T1000 (cell line): ENCODE results near the gene RPRD2.
A peak's percentile ranks its signal among the peaks of the same experiment; 100 is the strongest.

Experiments
- DNase-seq: peaks from one replicate; lab custom pipeline; 2025; ENCODE audit warnings: mixed read lengths; lab: John Stamatoyannopoulos, UW

The RPRD2 gene

DNA sequence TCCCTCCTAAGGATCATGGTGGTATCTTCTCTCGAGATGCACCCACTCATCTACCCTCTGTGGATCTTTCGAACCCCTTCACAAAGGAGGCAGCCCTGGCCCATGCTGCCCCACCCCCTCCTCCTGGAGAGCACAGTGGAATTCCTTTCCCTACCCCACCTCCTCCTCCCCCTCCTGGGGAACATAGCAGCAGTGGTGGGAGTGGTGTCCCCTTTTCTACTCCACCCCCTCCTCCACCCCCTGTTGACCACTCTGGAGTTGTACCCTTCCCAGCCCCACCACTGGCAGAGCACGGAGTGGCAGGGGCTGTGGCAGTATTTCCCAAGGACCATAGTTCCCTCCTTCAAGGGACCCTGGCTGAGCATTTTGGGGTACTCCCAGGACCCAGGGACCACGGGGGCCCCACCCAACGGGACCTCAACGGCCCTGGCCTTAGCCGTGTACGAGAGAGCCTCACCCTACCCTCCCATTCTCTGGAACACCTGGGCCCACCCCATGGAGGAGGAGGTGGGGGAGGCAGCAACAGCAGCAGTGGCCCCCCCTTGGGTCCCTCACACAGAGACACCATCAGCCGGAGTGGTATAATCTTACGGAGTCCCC, 108.8 kb downstream of the RPRD2 start:
- no peak for DNase-seq

DNA sequence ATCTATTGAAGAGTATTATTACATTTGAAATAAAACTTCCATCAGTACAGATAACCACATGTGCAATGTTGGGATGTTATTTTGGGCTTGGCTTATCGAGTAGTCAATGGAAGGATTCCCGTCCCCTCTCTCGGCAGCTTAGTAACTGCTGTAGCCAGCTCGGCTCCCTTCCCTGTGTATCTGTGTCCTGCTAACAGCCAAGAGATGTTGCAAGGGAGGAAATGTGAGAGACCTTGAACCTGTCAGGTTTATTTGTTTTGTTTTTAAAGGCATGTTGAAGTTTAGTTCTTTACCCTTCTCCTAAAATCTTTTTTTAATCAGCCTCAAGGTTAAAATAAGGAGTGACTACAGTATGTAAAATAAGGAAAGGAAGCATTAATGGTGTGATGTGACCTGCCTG, 109.7 kb downstream of the RPRD2 start:
- no peak for DNase-seq

DNA sequence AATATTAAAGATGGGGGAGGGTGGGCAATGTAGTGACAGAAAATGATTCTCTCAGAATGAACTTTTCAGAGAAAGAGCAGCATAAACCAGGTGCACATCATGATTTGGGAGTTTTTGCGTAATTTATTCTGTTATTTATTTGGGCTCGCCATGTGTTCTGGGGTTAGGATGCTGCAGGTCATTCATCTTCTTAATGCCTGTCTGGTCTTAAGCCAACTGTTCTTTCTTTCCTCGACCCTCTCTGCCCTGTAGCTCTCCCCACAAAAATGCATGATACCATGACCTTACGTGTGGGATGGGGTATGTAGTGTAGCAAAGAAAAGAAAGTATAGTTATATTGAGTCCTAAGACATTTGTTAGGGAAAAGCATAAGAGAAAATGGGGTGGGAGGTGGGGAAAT, 110.9 kb downstream of the RPRD2 start:
- no peak for DNase-seq

DNA sequence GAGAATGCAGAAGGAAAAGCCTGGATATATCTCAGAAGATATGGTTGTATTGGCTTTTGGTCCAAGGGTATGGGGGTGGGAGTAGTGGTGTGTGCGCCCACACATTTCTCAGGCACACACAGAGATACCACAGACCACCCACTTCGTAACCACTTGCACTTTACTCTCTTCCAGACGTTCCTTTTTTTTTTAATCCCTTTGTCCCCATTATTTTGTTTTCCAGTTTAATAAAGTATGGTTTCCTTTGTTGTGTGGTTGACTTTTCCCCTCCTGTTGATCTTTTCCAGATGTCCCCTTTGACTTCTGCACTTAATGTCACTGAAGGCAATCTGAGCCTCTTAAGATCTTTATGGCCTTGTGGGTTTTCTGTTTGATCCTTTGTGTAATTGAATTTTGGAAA, 112.8 kb downstream of the RPRD2 start:
- no peak for DNase-seq

DNA sequence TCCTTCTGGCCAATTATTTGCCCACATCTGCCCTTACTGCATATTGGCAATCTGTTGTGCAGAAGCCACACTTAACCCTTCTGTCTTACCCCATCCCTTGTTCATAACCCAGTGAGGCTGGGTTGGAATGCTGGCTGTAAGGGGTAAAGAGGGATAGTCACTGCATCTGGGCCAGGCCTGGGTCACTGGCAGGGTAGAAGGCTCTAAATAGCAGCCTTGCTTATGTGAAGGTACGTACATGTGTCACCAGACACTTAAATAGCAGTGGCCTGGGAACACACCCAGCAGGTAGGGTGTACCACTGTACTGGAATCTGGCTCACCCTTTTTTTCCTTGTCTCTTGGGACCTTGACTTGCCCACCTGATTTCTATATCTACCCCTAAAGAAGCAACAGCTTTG, 113.4 kb downstream of the RPRD2 start:
- DNase-seq: no peak

DNA sequence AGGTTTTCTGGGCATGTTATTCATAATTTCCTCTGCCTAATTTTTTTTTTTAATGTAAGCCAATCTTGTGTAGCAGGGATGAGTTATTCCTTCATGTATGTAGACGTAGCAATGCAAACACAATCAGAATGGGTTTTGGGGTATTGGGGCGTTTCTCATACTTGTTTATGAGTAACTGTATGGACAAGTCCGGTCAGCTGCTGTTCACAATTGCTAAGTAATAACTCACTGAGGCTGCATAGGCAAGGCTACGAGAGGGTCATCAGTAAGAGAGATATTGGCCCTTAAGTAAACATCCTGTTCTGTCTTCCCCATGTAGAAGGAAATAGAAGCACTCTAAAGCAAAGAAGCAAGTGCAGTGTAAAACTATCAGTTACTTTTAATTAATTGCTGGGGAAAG, 113.8 kb downstream of the RPRD2 start:
- DNase-seq: no peak

DNA sequence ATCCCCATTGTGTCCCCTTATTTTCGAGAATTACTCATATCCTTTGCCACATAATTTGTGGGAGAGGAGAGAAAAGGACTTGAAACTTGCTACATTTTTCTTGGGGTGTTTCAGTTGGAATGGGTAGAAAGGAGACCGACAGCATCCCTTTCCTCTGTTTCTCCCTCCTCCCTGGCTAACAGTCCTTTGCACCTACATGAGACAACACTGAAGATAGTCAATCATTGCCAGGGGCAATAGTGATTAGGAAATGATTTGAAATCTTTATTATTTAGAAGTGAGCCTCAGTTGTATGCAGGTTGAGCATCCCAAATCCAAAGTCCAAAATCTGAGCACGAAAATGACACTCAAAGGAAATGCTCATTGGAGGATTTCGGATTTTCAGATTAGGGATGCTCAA, 115.4 kb downstream of the RPRD2 start:
- DNase-seq: no peak

DNA sequence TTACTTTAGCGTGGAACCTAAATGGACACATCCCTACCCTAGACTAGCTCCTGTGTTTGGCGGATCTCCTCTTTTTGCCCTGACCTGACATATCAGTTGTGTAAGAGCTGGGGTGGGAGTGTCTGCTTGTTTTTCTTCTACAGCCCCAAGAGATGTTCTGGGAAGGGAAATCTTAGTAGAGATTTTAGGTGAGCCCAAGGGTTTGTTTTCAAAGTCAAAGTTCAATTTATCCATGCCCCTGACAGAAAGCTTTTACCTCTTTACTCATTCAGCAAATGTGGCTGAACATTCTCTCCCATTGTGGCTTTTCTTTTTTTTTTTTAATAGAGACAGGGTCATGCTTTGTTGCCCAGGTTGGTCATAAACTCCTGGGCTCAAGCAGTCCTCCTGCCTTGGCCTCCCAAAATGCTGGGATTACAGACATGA, 116.0 kb downstream of the RPRD2 start:
- no peak for DNase-seq

DNA sequence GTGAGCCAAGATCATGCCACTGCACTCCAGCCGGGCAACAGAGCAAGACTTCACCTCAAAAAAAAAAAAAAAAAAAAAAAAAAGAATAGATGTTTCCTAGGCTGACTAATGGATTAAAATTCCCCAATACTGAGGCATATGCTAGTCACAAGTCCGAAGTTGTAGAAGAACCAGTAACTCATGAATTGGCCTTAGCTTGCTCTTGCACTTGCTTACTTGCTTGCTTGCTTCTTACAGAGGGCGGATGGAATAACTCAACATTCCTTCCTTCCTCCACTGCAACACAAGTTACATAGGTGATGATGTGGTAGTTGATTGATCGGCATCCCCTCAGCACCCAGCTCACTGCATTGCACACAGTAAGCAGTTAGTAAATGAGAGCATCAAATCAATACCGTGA, 120.5 kb downstream of the RPRD2 start:
- no peak for DNase-seq

DNA sequence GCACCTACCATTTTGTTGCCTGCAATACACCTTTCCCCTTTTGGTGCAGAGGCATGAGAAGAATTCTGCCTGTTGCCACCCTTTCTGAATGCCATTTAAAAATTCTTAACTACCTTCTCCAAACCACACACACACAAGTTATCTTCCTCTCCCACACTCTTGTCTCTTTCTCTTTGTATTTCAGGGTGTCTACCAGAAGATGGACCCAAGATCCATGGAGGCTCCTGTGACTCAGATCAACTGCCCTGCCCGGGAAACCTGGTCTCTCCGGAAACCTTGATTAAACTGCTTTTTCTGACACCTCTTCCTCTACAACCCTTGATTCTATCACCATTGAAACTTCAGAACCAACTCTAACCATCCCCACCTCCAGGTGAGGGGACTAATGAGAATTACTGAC, 120.9 kb downstream of the RPRD2 start:
- no peak for DNase-seq

DNA sequence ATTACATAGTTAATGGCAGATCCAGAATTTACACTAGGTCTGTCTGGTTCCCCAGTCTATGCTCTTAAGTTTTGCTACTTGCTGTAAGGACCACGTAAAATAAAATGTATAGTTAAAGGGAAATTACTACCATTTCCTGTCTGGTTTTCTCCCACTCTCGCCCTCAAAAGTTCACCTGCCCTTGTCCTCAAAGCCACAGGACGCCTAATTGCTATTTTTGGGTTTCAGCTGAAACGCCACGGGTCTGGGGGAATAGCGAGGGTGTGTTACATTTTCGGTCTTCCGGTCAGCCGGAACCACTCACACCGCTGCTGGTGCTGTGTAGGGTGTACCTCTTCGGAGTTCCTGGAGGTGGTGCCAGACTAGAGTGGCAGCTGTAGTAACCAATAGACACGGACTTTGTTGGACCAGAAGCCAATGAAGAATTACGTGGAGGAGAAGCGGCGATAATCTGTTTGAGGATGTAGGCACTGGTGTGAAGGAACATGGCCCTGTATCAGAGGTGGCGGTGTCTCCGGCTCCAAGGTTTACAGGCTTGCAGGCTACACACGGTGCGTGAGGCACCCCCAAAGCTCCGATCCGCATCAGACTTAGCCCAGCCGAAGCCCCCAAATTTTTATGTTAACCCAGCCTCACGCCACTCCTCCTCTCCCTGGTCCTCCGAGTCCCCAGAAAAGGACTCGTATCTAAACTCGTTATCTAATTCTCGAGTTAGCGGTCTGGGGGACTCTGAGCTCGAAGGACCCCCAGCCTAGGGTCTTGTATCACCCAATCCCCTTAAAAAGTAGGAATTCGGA, 123.2 kb downstream of the RPRD2 start, which contains the start of gene TARS2:
TARS2 (plus strand) TSS at position 454 of the 797 bp plus-strand sequence; CDS start at position 486, 32 bp downstream.
- DNase-seq: peak; percentile 98

DNA sequence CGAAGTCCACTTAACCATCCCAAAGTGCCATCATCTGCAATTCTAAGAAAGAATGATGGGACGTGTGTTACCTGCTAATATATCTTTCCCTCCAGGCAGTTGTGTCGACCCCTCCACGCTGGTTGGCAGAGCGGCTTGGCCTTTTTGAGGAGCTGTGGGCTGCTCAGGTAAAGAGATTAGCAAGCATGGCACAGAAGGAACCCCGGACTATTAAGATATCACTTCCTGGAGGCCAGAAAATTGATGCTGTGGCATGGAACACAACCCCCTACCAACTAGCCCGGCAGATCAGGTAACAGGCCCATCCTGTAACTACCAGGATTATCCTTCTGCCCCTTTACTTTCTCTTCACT, 123.8 kb downstream of the RPRD2 start:
- DNase-seq: no peak

DNA sequence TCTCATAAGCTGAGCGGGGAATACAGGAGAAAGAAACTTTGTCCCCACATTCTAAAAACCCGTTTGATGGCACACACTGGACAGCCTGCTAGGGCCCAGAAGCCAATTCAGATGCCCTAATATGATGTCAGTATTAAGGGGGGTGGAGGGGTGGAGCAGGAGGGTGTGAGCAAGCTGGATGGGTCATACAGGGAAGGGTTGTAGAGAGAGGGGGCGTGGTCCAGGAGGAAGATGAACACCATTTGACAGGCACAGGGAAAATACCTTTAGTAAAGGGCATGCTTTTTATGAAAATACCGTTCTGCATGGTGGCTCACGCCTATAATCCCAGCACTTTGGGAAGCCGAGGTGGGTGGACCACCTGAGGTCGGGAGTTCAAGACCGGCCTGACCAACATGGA, 129.2 kb downstream of the RPRD2 start:
- no peak for DNase-seq

DNA sequence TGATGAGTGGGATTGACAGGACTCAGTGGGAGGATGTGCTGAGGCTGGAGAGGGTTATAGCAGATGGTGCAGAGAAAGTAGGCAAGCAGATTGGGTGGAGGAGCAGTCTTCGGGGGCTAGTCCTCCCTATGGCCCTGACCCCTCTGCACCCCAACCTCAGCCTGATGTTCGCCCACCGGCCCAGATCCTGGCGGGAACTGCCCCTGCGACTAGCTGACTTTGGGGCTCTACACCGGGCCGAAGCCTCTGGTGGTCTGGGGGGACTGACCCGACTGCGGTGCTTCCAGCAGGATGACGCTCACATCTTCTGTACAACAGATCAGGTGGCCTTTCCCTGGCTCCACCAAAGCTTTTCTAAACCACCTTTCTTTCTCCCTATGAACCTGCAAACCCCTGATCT, 134.4 kb downstream of the RPRD2 start:
- no peak for DNase-seq

DNA sequence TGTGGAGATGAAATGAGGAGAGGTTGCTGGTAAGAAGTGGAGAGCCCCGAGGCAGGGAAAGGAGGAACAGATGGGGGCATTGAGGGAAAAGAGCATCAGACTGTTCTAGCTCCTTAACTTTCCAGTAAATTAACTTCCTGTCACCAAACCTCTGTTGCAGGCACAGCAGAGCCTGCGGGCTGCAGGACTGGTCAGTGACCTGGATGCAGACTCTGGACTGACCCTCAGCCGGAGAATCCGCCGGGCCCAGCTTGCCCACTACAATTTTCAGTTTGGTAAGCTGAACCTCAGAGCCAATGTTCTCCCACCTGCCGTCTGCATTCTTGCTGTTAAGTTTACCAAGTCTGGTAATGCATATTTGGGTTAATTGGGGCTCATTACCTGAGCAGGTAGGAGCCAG, 141.5 kb downstream of the RPRD2 start:
- DNase-seq: no peak

DNA sequence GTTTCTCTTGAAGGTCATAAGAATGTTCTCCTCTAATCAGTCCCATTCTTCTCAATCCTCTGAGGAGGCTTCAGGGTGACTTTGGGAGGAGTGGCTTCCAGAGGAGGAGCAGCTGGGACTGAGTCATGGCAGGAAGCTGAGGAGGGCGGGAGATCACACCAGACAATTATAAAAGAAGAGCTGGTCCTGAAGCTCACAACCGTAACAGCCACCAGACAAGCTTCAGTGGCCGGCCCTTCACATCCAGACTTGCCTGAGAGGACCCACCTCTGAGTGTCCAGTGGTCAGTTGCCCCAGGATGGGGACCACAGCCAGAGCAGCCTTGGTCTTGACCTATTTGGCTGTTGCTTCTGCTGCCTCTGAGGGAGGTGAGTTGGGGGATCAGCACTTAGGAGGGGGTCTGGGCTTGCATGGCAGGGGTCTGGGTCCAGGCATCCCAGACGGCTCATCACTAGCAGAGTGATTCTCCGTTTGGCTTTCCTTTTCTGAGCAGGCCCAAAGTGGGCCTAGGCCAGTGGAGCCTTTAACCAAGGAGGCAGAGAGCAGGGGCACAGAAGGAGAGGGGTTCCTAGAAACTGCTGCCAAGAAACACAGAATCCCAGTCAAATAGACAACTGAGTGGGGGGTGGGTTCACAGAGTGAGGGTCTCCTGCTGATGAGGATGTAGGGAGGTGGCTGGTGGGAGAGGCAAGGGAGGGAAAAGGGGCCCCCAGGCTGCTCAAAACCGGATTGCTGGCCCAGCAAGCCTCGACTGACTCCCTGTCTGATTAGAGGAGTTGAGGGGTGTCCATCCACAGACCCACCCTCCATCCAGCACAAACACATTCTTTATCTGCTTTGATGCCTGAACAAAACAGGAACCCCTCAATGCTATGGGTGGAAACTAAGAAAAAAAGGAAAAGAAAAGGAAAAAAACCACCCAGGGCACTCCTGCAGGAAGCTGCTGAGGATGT, 144.2 kb downstream of the RPRD2 start, which contains the start of gene ECM1:
ECM1 (plus strand) TSS at position 198 of the 953 bp plus-strand sequence; CDS start at position 299, 101 bp downstream.
- peak; percentile 27 for DNase-seq

DNA sequence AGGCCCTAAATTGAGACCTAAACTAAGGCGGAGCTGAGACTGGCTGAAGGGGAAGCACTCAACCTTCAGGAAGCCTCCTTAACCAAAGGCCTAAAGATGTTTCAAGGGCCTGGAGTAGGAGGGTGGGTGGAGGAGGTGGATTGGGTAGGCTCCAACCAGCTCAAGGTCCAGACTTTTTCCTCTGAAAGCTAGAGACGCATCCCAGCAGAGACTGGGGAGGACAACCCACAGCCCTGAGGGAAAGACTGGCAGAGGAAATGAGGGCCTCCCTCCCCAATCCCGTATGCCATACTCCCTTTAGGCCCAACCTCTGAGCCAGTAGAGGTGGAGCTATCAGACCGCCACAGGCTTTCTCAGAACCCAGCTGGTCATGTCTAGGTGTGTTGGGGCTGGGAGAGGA, 145.0 kb downstream of the RPRD2 start:
- DNase-seq: no peak

DNA sequence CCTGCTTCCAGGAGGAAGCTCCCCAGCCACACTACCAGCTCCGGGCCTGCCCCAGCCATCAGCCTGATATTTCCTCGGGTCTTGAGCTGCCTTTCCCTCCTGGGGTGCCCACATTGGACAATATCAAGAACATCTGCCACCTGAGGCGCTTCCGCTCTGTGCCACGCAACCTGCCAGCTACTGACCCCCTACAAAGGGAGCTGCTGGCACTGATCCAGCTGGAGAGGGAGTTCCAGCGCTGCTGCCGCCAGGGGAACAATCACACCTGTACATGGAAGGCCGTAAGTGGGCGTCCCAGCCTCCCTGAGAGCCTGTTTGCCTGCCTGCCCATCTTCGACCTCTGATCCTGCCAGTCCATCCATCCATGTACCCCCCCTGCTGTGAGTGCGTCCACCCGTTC, 147.6 kb downstream of the RPRD2 start:
- DNase-seq: no peak

DNA sequence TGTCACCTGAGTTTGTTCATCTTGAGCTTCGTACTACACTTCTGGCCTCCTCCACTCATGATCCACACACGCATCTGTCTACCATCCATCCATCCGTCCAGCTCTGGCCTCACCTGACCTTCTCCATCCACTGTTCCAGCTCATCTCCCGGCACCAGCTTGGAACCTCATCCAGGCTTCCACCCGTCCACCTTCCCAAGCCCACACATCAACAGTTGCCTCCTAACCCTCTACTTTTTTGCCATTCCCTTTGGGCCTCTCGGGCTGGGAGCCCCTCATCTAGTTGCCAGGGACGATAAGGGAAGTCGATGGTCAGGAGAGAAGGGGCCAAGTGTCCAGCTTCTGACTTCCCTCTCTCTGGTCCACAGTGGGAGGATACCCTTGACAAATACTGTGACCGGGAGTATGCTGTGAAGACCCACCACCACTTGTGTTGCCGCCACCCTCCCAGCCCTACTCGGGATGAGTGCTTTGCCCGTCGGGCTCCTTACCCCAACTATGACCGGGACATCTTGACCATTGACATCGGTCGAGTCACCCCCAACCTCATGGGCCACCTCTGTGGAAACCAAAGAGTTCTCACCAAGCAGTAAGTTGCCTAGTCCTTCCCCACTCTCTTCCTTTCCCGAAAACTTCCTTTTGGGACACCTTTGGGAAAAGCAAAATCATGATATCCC, 148.2 kb downstream of the RPRD2 start:
- no peak for DNase-seq

DNA sequence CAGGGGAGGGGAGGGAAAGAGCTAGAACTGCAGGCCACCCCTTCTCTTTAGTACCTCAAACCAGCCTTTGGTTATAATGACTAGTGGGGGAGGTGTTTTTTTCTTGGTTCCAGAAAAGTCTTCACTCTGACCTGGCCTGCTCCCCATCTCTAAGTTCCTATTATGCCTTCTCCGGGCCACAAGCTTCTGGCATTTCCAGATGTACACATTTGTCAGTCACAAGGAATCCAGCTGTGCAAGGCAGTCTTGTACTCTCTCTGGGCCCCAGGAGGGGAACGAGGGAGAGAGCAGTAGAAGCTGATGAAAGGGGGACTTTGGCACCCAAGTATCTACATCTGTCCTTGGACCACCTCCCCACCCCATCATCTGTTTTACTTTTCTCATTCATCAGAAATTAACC, 148.9 kb downstream of the RPRD2 start:
- no peak for DNase-seq

DNA sequence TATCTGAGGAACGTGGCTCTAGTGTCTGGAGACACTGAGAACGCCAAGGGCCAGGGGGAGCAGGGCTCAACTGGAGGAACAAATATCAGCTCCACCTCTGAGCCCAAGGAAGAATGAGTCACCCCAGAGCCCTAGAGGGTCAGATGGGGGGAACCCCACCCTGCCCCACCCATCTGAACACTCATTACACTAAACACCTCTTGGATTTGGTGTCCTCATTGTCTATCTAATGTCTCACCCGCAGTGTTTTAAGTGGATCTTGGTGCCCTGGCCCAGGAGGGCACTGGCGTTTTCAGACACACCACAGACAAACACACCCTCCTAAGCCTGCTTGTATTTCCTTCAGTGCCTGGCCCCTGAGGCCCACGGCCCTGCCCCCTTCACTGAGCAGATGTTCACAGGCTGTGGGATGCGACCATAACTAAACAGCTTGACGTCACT, 149.4 kb downstream of the RPRD2 start:
- no peak for DNase-seq

DNA sequence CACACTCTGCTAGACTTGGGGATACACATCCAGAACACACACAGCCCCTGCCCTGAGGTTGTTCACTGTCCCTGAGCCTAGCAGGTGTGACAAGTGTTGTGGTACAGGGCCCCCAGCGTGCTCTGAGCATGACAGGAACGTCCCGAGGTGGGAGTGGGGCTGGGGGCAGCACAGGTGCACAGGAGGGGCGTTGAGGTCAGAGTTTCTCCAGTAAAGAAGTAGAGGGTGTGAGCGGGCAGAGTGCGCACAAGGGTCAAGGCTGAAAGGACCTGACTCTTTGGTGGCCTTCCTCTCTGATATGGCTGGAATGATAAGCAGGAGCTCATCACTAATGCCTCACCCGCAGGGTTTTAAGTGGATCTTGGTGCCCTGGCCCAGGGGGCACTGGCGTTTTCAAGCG, 150.3 kb downstream of the RPRD2 start:
- no peak for DNase-seq
